Astrocyte (in vitro differentiated cells and primary cell): ENCODE data around the gene MYLK3.

Experiments
- EZH2 ChIP-seq: IDR thresholded peaks from 2 replicates; pipeline ENCODE4 v1.6.1; 2012; ENCODE audit warnings: mild to moderate bottlenecking, low read length, inconsistent platforms; ENCODE audit not compliant: insufficient read depth
- TF ChIP-seq, protein P1 (sequence below): IDR thresholded peaks from 2 replicates; pipeline ENCODE4 v1.5.1; 2011; ENCODE audit warnings: low read depth, mild to moderate bottlenecking, inconsistent platforms, low read length, moderate library complexity; ENCODE audit not compliant: insufficient read depth

DNA sequence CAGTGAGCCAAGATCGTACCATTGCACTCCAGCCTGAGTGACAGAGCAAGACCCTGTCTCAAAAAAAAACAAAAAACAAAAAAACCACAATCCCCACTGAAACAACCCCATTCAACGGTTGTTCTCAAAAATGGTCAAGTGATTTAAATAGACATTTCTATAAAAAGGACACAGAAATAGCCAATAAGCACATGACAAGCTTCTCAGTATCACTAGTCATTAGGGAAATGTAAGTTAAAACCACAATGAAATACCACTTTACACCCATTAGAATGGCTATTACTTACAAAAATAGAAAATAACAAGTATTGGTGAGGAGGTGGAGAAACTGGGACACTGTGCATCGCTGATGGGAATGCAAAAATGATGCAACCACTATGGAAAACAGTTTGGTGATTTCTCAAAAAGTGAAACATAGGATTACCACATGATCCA is 26.6 kb upstream of the MYLK3 start:
- TF ChIP-seq, protein P1, sequence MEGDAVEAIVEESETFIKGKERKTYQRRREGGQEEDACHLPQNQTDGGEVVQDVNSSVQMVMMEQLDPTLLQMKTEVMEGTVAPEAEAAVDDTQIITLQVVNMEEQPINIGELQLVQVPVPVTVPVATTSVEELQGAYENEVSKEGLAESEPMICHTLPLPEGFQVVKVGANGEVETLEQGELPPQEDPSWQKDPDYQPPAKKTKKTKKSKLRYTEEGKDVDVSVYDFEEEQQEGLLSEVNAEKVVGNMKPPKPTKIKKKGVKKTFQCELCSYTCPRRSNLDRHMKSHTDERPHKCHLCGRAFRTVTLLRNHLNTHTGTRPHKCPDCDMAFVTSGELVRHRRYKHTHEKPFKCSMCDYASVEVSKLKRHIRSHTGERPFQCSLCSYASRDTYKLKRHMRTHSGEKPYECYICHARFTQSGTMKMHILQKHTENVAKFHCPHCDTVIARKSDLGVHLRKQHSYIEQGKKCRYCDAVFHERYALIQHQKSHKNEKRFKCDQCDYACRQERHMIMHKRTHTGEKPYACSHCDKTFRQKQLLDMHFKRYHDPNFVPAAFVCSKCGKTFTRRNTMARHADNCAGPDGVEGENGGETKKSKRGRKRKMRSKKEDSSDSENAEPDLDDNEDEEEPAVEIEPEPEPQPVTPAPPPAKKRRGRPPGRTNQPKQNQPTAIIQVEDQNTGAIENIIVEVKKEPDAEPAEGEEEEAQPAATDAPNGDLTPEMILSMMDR, result no peak
- no peak for TF ChIP-seq EZH2
